GM21515 (cell line): Measurements from ENCODE around the gene ATOSB.

Experiments
- ATAC-seq: cut with Tn5 transposase; IDR thresholded peaks from one replicate; pipeline ENCODE4 v1.9.1; 2021; ENCODE audit not compliant: unreplicated experiment

Gene ATOSB

DNA sequence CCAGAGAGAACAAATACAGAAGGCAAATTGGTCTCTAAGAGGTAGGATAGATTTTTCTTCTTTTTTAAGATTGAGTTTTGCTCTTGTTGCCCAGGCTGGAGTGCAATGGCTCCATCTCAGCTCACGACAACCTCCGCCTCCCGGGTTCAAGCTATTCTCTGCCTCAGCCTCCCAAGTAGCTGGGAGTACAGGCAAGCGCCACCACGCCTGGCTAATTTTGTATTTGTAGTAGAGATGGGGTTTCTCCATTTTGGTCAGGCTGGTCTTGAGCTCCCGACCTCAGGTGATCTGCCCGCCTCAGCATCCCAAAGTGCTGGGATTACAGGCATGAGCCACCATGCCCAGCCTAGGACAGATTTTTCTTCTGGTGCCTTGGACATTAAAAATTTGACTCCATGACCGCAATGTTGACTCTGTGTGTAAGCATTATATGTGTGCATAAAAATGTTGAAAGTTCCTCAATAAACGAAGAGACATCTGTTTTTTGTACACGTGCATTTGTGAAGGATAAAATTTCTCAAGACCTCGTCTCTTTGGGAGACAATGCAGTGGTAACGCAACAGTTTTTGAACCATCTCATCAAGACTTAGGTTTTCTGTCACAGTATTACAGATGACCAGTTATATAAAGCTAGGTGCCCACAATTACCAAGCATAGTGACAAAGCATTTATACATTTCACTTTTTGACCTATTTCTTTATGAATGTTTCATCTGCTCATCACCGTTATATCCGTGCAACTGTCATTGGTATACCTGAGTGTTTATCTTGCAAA, 60.6 kb downstream of the ATOSB start:
- ATAC-seq, result no peak

DNA sequence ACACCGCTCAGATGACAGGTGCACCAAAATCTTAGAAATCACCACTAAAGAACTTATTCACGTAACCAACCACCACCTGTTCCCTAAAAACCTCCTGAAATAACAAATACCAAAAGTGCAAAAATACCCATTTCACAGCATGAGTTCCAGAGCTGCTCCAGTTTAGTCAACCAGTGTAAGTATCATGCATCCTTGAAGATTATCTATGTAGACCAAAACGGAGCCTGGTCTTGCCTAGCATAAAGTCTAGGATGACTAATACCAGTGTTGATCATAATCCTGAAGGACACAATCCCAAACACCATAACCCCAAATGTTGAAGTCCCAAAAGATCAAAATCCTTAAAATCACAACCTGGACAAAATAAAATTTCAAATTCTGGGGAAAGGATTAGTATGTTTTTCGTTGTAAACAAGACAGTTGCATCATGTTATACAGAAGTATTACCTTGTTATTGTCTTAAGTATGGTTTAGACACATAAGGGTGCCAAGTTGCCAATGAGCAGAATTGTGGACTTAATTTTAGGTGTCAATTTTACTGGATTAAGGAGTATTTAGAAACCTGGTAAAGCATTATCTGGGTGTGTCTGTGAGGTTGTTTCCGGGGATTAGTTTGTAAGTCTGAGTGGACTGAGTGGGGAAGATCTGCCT, 61.4 kb downstream of the ATOSB start:
- no peak for ATAC-seq
